K562 (cell line): ENCODE measurements around the gene SAMD14. TPM values are rescaled to one million over a fixed set of nuclear protein-coding genes. Genes with fewer than 3 reads are reported as not detected.

Source experiments
- HDAC8 ChIP-seq: fragments of 450-650 bp; IDR thresholded peaks from 2 replicates; pipeline ENCODE4 v1.6.1; 2016; ENCODE audit warnings: mild to moderate bottlenecking, missing genetic modification characterization, moderate library complexity, missing compliant biosample characterization
- KLF6 ChIP-seq: fragments of 250-450 bp; sonication (Bioruptor Pico); IDR thresholded peaks from 2 replicates; pipeline ENCODE4 v1.4.0; 2020; ENCODE audit warnings: mild to moderate bottlenecking, moderate library complexity, borderline replicate concordance
- MAFF ChIP-seq: IDR thresholded peaks from 2 replicates; pipeline ENCODE4 v1.6.1; 2012; ENCODE audit warnings: low read length, improper control_type of control experiment
- NCOA2 ChIP-seq, 2 experiments: fragments of 450-650 bp; IDR thresholded peaks; 2 replicates each; pipeline ENCODE4 v1.6.1; 2018; ENCODE audit warnings: mild to moderate bottlenecking in 2 of 2, moderate library complexity in 1 of 2; ENCODE audit not compliant: partially characterized antibody in 2 of 2
- PRPF4 ChIP-seq: fragments of 200-400 bp; formaldehyde crosslinking; IDR thresholded peaks from one replicate; pipeline ENCODE4 v1.6.1; 2017; ENCODE audit warnings: low read length, low read depth, mild to moderate bottlenecking; ENCODE audit not compliant: insufficient read depth, poor library complexity, severe bottlenecking
- SRSF1 ChIP-seq: fragments of 200-400 bp; formaldehyde crosslinking; IDR thresholded peaks from 2 replicates; pipeline ENCODE4 v1.6.1; 2017; ENCODE audit warnings: mild to moderate bottlenecking, low read depth, low read length, moderate library complexity
- TEAD4 ChIP-seq, 2 experiments: sonication (generic) in 1 of 2; formaldehyde crosslinking in 1 of 2; IDR thresholded peaks; 2 replicates each; pipeline versions ENCODE4 v1.6.1 to v1.8.0; 2012 to 2022; ENCODE audit warnings: borderline replicate concordance in 1 of 2, inconsistent platforms in 1 of 2, low read length in 1 of 2, mild to moderate bottlenecking in 1 of 2, missing genetic modification reagents in 1 of 2
- U2AF1 ChIP-seq: fragments of 200-400 bp; formaldehyde crosslinking; optimal IDR thresholded peaks from 2 replicates; pipeline ENCODE3; 2017; ENCODE audit warnings: mild to moderate bottlenecking, low read depth, low read length, moderate library complexity
- ZNF263 ChIP-seq: sonication (generic); formaldehyde crosslinking; IDR thresholded peaks from 2 replicates; pipeline ENCODE4 v1.8.0; 2022; ENCODE audit warnings: mild to moderate bottlenecking, missing genetic modification reagents, borderline replicate concordance
- ZNF445 ChIP-seq: fragments of 250-450 bp; sonication (Bioruptor Pico); IDR thresholded peaks from 2 replicates; pipeline ENCODE4 v1.4.0; 2020; ENCODE audit warnings: low read depth, mild to moderate bottlenecking, moderate library complexity
- polyA plus RNA-seq, 8 experiments: library from polyadenylated mRNA; depleted of rRNA in 4 of 8; stranded (reverse) in 5 of 8; unstranded in 3 of 8; fragments of >200 nt; fragmentation: Nextera tagmentation in 2 of 8; fragmentation: Illumina TruSeq in 1 of 8; extraction: Ambion mirVana in 2 of 8; extraction: Trizol in 1 of 8; gene quantifications; 2 replicates each; pipeline versions ENCODE4 v1.2.1 to v1.2.3, GENCODE V29; 2011 to 2014; ENCODE audit warnings: inconsistent platforms in 1 of 8, missing spikeins in 1 of 8
- total RNA-seq, 7 experiments: library from RNA; depleted of rRNA in 6 of 7; stranded (reverse); fragments of >200 nt in 6 of 7; fragmentation: Illumina TruSeq in 2 of 7; extraction: Trizol in 2 of 7; gene quantifications; 2 replicates each; pipeline versions ENCODE4 v1.2.1 to v1.2.3, GENCODE V29; 2011 to 2021; ENCODE audit warnings: low replicate concordance in 1 of 7
- TF ChIP-seq, protein P1 (sequence below): sonication (generic); formaldehyde crosslinking; IDR thresholded peaks from 2 replicates; pipeline ENCODE4 v1.8.1; 2023; ENCODE audit warnings: missing genetic modification reagents, mild to moderate bottlenecking, borderline replicate concordance
- TF ChIP-seq, protein P2 (sequence below), 2 experiments: fragments of 450-650 bp; IDR thresholded peaks; 2 replicates each; pipeline ENCODE4 v1.6.1; 2018; ENCODE audit warnings: mild to moderate bottlenecking in 2 of 2, low read depth in 1 of 2; ENCODE audit not compliant: partially characterized antibody in 2 of 2
- TF ChIP-seq, protein P3 (sequence below), 3 experiments: fragments of 200-800 bp in 1 of 3; sonication (Bioruptor generic) in 1 of 3; sonication (generic) in 1 of 3; formaldehyde crosslinking in 1 of 3; IDR thresholded peaks; 2 replicates each; pipeline versions ENCODE4 v1.6.1 to v1.8.0; 2016 to 2022; ENCODE audit warnings: mild to moderate bottlenecking in 2 of 3, missing compliant biosample characterization in 2 of 3, missing genetic modification characterization in 2 of 3, missing genetic modification reagents in 1 of 3
- TF ChIP-seq, protein P4 (sequence below): fragments of 450-650 bp; formaldehyde crosslinking; IDR thresholded peaks from 2 replicates; pipeline ENCODE4 v1.4.0; 2022; ENCODE audit warnings: missing genetic modification characterization

The SAMD14 gene
- total and polyA plus RNA-seq, 9 of the 15 experiments (the other 6 are each of a cell fraction or from before 2014, with no cell fraction given): 0.04 to 0.07 TPM; not detected in 7

DNA sequence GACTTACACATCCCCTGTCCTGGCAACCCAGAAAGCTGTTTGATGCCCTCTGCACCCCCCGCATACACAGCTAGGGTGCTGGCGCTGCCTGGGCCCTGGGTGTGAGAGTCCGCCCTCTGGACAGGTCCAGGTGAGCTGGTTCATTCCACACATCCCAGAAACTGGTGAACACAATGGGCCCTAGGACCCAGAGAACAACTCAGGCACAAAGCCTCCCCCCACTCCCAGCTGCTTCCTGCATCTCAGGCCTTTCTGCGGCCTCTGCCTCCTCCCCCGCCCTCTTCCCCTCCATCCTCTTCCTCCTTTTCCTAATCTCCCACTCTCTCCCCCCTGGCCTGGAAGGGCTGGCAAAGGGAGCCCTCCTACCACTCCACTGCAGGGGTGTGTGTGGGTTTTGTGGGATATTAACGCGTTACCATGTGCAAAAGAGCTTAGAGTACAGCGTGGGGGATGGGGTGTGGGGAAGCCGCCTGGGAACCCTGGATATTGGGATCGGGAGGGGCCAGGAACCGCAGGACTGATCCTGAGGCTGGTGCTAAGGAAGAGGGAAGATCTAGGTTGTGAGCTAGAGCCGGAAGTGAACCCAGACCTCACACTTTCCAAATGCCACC, 22.1 kb upstream of the SAMD14 start (continued):
- TF ChIP-seq, protein P1, sequence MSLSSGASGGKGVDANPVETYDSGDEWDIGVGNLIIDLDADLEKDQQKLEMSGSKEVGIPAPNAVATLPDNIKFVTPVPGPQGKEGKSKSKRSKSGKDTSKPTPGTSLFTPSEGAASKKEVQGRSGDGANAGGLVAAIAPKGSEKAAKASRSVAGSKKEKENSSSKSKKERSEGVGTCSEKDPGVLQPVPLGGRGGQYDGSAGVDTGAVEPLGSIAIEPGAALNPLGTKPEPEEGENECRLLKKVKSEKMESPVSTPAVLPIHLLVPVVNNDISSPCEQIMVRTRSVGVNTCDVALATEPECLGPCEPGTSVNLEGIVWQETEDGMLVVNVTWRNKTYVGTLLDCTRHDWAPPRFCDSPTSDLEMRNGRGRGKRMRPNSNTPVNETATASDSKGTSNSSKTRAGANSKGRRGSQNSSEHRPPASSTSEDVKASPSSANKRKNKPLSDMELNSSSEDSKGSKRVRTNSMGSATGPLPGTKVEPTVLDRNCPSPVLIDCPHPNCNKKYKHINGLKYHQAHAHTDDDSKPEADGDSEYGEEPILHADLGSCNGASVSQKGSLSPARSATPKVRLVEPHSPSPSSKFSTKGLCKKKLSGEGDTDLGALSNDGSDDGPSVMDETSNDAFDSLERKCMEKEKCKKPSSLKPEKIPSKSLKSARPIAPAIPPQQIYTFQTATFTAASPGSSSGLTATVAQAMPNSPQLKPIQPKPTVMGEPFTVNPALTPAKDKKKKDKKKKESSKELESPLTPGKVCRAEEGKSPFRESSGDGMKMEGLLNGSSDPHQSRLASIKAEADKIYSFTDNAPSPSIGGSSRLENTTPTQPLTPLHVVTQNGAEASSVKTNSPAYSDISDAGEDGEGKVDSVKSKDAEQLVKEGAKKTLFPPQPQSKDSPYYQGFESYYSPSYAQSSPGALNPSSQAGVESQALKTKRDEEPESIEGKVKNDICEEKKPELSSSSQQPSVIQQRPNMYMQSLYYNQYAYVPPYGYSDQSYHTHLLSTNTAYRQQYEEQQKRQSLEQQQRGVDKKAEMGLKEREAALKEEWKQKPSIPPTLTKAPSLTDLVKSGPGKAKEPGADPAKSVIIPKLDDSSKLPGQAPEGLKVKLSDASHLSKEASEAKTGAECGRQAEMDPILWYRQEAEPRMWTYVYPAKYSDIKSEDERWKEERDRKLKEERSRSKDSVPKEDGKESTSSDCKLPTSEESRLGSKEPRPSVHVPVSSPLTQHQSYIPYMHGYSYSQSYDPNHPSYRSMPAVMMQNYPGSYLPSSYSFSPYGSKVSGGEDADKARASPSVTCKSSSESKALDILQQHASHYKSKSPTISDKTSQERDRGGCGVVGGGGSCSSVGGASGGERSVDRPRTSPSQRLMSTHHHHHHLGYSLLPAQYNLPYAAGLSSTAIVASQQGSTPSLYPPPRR (CRISPR knock-in tag): peak; percentile 61; the same call in 1 of the 2 replicates
- TF ChIP-seq, protein P2, sequence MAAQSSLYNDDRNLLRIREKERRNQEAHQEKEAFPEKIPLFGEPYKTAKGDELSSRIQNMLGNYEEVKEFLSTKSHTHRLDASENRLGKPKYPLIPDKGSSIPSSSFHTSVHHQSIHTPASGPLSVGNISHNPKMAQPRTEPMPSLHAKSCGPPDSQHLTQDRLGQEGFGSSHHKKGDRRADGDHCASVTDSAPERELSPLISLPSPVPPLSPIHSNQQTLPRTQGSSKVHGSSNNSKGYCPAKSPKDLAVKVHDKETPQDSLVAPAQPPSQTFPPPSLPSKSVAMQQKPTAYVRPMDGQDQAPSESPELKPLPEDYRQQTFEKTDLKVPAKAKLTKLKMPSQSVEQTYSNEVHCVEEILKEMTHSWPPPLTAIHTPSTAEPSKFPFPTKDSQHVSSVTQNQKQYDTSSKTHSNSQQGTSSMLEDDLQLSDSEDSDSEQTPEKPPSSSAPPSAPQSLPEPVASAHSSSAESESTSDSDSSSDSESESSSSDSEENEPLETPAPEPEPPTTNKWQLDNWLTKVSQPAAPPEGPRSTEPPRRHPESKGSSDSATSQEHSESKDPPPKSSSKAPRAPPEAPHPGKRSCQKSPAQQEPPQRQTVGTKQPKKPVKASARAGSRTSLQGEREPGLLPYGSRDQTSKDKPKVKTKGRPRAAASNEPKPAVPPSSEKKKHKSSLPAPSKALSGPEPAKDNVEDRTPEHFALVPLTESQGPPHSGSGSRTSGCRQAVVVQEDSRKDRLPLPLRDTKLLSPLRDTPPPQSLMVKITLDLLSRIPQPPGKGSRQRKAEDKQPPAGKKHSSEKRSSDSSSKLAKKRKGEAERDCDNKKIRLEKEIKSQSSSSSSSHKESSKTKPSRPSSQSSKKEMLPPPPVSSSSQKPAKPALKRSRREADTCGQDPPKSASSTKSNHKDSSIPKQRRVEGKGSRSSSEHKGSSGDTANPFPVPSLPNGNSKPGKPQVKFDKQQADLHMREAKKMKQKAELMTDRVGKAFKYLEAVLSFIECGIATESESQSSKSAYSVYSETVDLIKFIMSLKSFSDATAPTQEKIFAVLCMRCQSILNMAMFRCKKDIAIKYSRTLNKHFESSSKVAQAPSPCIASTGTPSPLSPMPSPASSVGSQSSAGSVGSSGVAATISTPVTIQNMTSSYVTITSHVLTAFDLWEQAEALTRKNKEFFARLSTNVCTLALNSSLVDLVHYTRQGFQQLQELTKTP (IDR thresholded peaks at IDR 0.05; ENCODE audit: low read depth in 1 of 2, partially characterized antibody in 2 of 2): peak in 1 of 2 experiments; percentile 75
- TF ChIP-seq, protein P3, sequence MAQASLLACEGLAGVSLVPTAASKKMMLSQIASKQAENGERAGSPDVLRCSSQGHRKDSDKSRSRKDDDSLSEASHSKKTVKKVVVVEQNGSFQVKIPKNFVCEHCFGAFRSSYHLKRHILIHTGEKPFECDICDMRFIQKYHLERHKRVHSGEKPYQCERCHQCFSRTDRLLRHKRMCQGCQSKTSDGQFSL (CRISPR knock-in tag; IDR thresholded peaks at IDR 0.05): peak; percentile 97
- TF ChIP-seq, protein P3 (tag; IDR thresholded peaks at IDR 0.05): peak in 1 of 2 experiments; percentile 95; a peak in 2 of 4 replicates
- TF ChIP-seq NCOA2 (IDR thresholded peaks at IDR 0.05; ENCODE audit: partially characterized antibody in 2 of 2) (no peak), SRSF1 (no peak), KLF6 (no peak), ZNF263 (CRISPR knock-in tag) (no peak), MAFF (no peak), PRPF4 (no peak), TEAD4 (IDR thresholded peaks at IDR 0.05; ENCODE audit: low read length) (no peak), TEAD4 (CRISPR knock-in tag; IDR thresholded peaks at IDR 0.05; ENCODE audit: borderline replicate concordance) (no peak), U2AF1 (no peak), ZNF445 (no peak), HDAC8 (no peak)
- TF ChIP-seq, protein P4, sequence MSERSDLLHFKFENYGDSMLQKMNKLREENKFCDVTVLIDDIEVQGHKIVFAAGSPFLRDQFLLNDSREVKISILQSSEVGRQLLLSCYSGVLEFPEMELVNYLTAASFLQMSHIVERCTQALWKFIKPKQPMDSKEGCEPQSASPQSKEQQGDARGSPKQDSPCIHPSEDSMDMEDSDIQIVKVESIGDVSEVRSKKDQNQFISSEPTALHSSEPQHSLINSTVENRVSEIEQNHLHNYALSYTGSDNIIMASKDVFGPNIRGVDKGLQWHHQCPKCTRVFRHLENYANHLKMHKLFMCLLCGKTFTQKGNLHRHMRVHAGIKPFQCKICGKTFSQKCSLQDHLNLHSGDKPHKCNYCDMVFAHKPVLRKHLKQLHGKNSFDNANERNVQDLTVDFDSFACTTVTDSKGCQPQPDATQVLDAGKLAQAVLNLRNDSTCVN: peak; percentile 26; the same call in 1 of the 2 replicates
